Hepatocyte (in vitro differentiated cells): ENCODE results near the gene ABL2. TPM values are rescaled to one million over a fixed set of nuclear protein-coding genes. Genes with fewer than 3 reads are reported as not detected.
"Not testable (repeated sequence)": the region's sequence is repeated elsewhere in the genome, so short reads cannot be mapped to it uniquely, and the experiment has no call there.

ENCODE experiments used
- DNase-seq: peaks from one replicate; pipeline ENCODE4 v3.0.0-alpha.2; 2016; ENCODE audit warnings: low spot score
- H2AFZ ChIP-seq: fragments of 200-600 bp; sonication (generic); 2 replicates; pipeline ENCODE4 v1.6.0; 2016; ENCODE audit warnings: antibody characterized with exemption, mild to moderate bottlenecking
- H3K27ac ChIP-seq: fragments of 200-600 bp; sonication (generic); 2 replicates; pipeline ENCODE4 v1.5.1; 2016; ENCODE audit warnings: mild to moderate bottlenecking
- H3K27me3 ChIP-seq: fragments of 200-600 bp; sonication (generic); 2 replicates; pipeline ENCODE4 v1.6.1; 2016
- H3K36me3 ChIP-seq: fragments of 200-600 bp; sonication (generic); replicated peaks from 2 replicates; pipeline ENCODE4 v1.5.1; 2016; ENCODE audit warnings: low read depth; ENCODE audit not compliant: insufficient read depth
- H3K4me1 ChIP-seq: fragments of 200-600 bp; sonication (generic); 2 replicates; pipeline ENCODE4 v1.5.1; 2016; ENCODE audit warnings: mild to moderate bottlenecking, moderate library complexity; ENCODE audit not compliant: insufficient read depth
- H3K4me2 ChIP-seq: fragments of 200-600 bp; sonication (generic); 2 replicates; pipeline ENCODE4 v1.6.0; 2016
- H3K4me3 ChIP-seq: fragments of 200-600 bp; sonication (generic); 2 replicates; pipeline ENCODE4 v1.5.1; 2016; ENCODE audit warnings: mild to moderate bottlenecking
- H3K79me2 ChIP-seq: fragments of 200-600 bp; sonication (generic); 2 replicates; pipeline ENCODE4 v1.6.0; 2017; ENCODE audit warnings: mild to moderate bottlenecking
- H3K9me2 ChIP-seq: fragments of 200-600 bp; sonication (generic); replicated peaks from 2 replicates; pipeline ENCODE4 v1.6.0; 2017; ENCODE audit warnings: mild to moderate bottlenecking; ENCODE audit not compliant: insufficient read depth
- H3K9me3 ChIP-seq: fragments of 200-600 bp; sonication (generic); 2 replicates; pipeline ENCODE4 v1.5.1; 2016; ENCODE audit warnings: low read depth, mild to moderate bottlenecking
- H4K20me1 ChIP-seq: fragments of 200-600 bp; sonication (generic); 2 replicates; pipeline ENCODE4 v1.6.0; 2016; ENCODE audit warnings: mild to moderate bottlenecking; ENCODE audit not compliant: insufficient read depth, poor library complexity, severe bottlenecking
- EZH2 ChIP-seq: fragments of 200-600 bp; sonication (generic); IDR thresholded peaks from 2 replicates; pipeline ENCODE4 v1.6.1; 2016; ENCODE audit warnings: antibody characterized with exemption, mild to moderate bottlenecking, borderline replicate concordance
- EZH2phosphoT487 ChIP-seq: fragments of 200-600 bp; sonication (generic); IDR thresholded peaks from one replicate; pipeline ENCODE4 v1.6.1; 2018; ENCODE audit warnings: antibody characterized with exemption, mild to moderate bottlenecking, low read depth, moderate library complexity; ENCODE audit not compliant: unreplicated experiment, severe bottlenecking
- WGBS: methylation state at CpG from one replicate; pipeline ENCODE4 v1.1.6; 2016; ENCODE audit warnings: low lambda C conversion rate; ENCODE audit errors: missing lambda C conversion rate; 5-methylcytosine and 5-hydroxymethylcytosine counted together
- polyA plus RNA-seq: library from polyadenylated mRNA; unstranded; fragments of >200 nt; fragmentation: Nextera tagmentation; extraction: Ambion mirVana; gene quantifications from 2 replicates; pipeline ENCODE4 v1.2.1, GENCODE V29; 2016
- total RNA-seq: library from RNA; depleted of rRNA; stranded (reverse); fragments of >200 nt; gene quantifications from 2 replicates; pipeline ENCODE4 v1.2.3, GENCODE V29; 2014
- TF ChIP-seq, protein P1 (sequence below): fragments of 200-600 bp; sonication (generic); IDR thresholded peaks from 2 replicates; pipeline ENCODE4 v1.5.1; 2016; ENCODE audit warnings: antibody characterized with exemption, mild to moderate bottlenecking; ENCODE audit not compliant: poor library complexity

Gene ABL2
- 11.3 and 11.6 TPM in 2 replicates for total RNA-seq
- 8.6 and 13.0 TPM in 2 replicates for polyA plus RNA-seq

DNA sequence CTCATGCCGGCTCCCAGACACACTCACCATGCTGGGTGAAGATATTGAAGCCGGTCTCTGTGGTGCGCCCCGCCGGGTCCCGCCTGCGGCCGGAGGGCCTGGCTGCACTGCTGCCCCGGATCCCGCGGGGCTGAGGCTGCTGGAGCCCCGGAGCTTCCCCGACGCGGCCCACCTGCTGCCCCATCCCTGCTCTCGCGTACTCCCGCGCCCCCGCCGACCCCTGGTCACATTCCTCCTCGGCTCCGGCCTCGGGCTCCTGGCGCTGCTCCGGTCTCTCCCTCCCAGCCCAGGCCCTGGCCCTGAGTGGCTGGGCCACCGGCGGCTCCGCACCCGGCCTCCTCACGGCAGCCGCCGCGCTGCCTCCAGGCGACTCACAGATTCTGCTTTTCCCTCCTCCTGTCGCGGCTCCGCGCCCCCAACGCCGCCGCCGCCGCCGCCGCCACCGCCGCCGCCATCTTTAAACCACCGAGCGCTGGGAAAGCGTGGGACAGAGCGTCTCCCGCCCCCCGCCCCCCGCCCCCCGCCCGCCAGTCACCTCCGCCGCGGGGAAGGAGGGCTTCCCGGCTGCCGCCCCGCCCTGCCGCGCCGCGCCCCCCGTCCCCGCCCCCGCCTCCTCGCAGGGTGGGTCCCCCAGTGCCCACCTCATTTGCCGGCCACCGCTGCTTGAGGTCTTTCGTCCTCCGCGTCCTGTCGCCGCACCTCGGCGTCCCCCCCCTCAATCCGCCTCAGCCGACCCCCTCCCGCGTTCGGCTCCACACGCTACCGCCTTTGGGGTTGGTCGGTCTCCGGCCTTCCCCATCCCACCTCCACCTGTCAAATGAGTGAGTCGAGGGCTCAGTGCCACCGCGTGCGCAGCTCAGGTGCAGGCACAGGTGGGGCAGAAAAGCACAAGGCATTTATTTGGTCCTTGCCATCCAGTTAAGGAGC lies at the start of gene ABL2:
ABL2 (minus strand) TSS at position 464 of the 927 bp plus-strand sequence; CDS start at position 184, 280 bp downstream.
- TF ChIP-seq, protein P1, sequence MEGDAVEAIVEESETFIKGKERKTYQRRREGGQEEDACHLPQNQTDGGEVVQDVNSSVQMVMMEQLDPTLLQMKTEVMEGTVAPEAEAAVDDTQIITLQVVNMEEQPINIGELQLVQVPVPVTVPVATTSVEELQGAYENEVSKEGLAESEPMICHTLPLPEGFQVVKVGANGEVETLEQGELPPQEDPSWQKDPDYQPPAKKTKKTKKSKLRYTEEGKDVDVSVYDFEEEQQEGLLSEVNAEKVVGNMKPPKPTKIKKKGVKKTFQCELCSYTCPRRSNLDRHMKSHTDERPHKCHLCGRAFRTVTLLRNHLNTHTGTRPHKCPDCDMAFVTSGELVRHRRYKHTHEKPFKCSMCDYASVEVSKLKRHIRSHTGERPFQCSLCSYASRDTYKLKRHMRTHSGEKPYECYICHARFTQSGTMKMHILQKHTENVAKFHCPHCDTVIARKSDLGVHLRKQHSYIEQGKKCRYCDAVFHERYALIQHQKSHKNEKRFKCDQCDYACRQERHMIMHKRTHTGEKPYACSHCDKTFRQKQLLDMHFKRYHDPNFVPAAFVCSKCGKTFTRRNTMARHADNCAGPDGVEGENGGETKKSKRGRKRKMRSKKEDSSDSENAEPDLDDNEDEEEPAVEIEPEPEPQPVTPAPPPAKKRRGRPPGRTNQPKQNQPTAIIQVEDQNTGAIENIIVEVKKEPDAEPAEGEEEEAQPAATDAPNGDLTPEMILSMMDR, result no peak
- TF ChIP-seq EZH2, result no peak
- no peak for TF ChIP-seq EZH2phosphoT487
- Histone ChIP-seq H3K9me2 (no peaks in the 10 kb centered on the region), H3K4me1 (peaks cover 9% of the 10 kb centered on the region), H3K27ac (peak within 1 kb of the TSS; percentile 96), H4K20me1 (peaks cover 8% of the 10 kb centered on the region), H3K79me2 (peaks cover 43% of the 10 kb centered on the region), H2AFZ (peak within 1 kb of the TSS; percentile 97), H3K4me3 (peak within 1 kb of the TSS; percentile 100), H3K36me3 (no peaks in the 10 kb centered on the region), H3K27me3 (no peaks in the 10 kb centered on the region), H3K9me3 (no peaks in the 10 kb centered on the region), H3K4me2 (peak within 1 kb of the TSS; percentile 88)
- DNase-seq, result peak; percentile 67
- WGBS, result under 1% methylated on average over 17 of the region's 94 CpGs

DNA sequence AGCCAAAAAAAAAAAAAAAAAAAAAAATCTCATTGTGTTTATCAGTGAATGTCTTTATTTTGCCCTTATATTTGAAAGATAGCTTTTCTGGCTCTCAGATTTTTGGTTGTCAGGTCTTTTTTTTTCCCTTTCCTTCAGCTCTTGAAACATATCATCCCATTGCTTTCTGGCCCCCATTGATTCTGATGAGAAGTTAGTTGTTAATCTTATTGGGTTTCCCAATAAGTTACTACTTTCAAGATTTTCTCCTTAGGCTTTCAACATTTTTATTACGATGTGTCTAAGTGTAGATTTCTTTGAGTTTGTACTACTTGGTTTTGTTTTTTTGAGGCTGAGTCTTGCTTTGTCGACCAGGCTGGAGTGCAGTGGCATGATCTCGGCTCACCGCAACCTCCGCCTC lies 49.4 kb upstream of the ABL2 start:
- Histone ChIP-seq H3K9me3 (no peaks in the 10 kb centered on the region), H3K27ac (no peak overlapping the region), H4K20me1 (no peaks in the 10 kb centered on the region), H3K4me3 (no peak overlapping the region), H2AFZ (no peak overlapping the region), H3K27me3 (no peaks in the 10 kb centered on the region), H3K36me3 (no peaks in the 10 kb centered on the region), H3K9me2 (no peaks in the 10 kb centered on the region), H3K4me1 (no peaks in the 10 kb centered on the region), H3K4me2 (no peak overlapping the region), H3K79me2 (no peaks in the 10 kb centered on the region)
- WGBS, result 97% methylated on average over 5 of the region's 5 CpGs
- DNase-seq, result no peak
- no peak for TF ChIP-seq EZH2phosphoT487
- TF ChIP-seq, protein P1, result no peak
- no peak for TF ChIP-seq EZH2

DNA sequence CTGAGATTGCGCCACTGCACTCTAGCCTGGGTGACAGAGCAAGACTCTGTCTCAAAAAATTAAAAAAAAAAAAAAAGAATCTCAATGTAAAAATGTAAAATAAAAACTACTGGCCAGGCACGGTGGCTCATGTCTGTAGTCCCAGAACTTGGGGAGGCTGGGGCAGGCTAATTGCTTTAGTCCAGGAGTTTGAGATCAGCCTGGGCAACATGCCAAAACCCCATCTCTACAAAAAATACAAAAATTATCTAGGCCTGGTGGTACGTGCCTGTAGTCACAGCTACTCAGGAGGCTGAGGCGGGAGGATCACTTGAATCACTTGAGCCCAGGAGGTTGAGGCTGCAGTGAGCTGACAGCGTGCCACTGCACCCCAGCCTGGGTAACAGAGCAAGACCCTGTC lies 44.9 kb upstream of the ABL2 start:
- not testable (repeated sequence) for H3K4me3 ChIP-seq, H4K20me1 ChIP-seq, H3K9me2 ChIP-seq, H3K27me3 ChIP-seq, H3K9me3 ChIP-seq, DNase-seq, H3K27ac ChIP-seq, H3K79me2 ChIP-seq, H3K36me3 ChIP-seq, H3K4me2 ChIP-seq, H3K4me1 ChIP-seq, H2AFZ ChIP-seq
- WGBS, result 93% methylated on average over 5 of the region's 5 CpGs

DNA sequence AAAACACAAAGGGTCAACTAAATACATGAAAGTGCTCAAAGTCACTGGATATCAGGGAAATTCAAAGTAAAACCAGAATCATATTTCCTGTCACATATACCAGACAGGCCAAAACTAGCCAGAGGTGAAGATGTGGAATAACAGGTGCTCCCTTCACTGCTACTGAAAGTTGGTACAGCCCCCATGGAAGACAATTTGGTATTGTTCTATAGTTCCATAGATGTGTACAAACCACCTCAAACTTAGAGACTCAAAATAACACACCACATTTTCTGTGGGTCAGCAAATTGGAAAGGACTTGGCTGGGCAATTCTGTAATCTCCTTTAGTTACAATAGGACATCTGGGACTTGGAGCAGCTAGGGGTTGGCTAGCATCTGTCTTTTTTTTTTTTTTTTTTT lies 39.6 kb upstream of the ABL2 start:
- Histone ChIP-seq H3K9me2 (no peaks in the 10 kb centered on the region), H4K20me1 (no peaks in the 10 kb centered on the region), H3K27ac (no peak overlapping the region), H3K4me1 (no peaks in the 10 kb centered on the region), H3K4me2 (no peak overlapping the region), H3K4me3 (no peak overlapping the region), H2AFZ (no peak overlapping the region), H3K79me2 (no peaks in the 10 kb centered on the region), H3K36me3 (no peaks in the 10 kb centered on the region), H3K9me3 (no peaks in the 10 kb centered on the region), H3K27me3 (no peaks in the 10 kb centered on the region)
- no peak for DNase-seq
- TF ChIP-seq EZH2, result no peak
